ENCODE measurements around the gene UHMK1.

DNA sequence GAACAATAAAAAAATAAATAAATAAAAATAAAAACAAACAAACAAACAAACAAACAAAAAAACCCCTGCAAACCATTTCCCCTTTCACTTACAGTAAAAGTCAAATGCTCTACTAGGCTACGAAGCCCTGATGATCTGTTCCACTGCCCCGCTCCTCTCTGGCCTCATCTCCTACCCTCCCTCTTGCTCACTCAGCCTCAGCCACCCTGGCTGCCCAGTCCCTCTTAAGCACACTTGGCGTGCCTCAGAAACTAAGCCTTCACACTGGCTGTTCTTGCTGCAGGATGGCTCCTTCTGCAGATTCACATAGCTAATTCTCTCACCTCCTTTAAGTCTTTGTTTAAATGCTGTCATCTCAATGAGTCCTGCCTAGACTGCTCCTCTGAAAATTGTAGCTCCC is 30.8 kb upstream of the UHMK1 start:
- TF ChIP-seq EZH2 (IDR thresholded peaks at IDR 0.05; ENCODE audit: borderline replicate concordance, low read depth, low read length, poor library complexity, severe bottlenecking) = no peak
- TF ChIP-seq, protein P1, sequence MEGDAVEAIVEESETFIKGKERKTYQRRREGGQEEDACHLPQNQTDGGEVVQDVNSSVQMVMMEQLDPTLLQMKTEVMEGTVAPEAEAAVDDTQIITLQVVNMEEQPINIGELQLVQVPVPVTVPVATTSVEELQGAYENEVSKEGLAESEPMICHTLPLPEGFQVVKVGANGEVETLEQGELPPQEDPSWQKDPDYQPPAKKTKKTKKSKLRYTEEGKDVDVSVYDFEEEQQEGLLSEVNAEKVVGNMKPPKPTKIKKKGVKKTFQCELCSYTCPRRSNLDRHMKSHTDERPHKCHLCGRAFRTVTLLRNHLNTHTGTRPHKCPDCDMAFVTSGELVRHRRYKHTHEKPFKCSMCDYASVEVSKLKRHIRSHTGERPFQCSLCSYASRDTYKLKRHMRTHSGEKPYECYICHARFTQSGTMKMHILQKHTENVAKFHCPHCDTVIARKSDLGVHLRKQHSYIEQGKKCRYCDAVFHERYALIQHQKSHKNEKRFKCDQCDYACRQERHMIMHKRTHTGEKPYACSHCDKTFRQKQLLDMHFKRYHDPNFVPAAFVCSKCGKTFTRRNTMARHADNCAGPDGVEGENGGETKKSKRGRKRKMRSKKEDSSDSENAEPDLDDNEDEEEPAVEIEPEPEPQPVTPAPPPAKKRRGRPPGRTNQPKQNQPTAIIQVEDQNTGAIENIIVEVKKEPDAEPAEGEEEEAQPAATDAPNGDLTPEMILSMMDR (conservative IDR thresholded peaks at IDR 0.05; ENCODE audit: low read depth, low read length) = no peak

All from A673 (cell line).